Uterus (tissue), 4 donors: ENCODE data around the gene HS6ST3. TPM values are rescaled to one million over a fixed set of nuclear protein-coding genes. Genes with fewer than 3 reads are reported as not detected.
"Not testable (repeated sequence)": the region's sequence is repeated elsewhere in the genome, so short reads cannot be mapped to it uniquely, and the experiment has no call there.

ENCODE experiments used
- DNase-seq, 2 donors: peaks; one replicate each; pipeline ENCODE4 v3.0.0-alpha.2; 2019 to 2020
- H3K27ac ChIP-seq, 2 donors: fragments of 200-600 bp; sonication (generic); 1 replicate in 1 of 2; 2 replicates in 1 of 2; pipeline ENCODE4 v1.5.1; 2016 to 2018
- H3K27me3 ChIP-seq, 2 donors: fragments of 200-600 bp; sonication (generic); one replicate each; pipeline ENCODE4 v1.5.1; 2018 to 2019; ENCODE audit warnings: control low read depth in 1 of 2
- H3K36me3 ChIP-seq, 2 donors: fragments of 200-600 bp; sonication (generic); one replicate each; pipeline ENCODE4 v1.5.1; 2019; ENCODE audit warnings: control low read depth in 1 of 2
- H3K4me1 ChIP-seq, 2 donors: fragments of 200-600 bp; sonication (generic); one replicate each; pipeline ENCODE4 v1.5.1; 2018 to 2019; ENCODE audit warnings: control low read depth in 1 of 2
- H3K4me3 ChIP-seq, 2 donors: fragments of 200-600 bp; sonication (generic); 1 replicate in 1 of 2; 2 replicates in 1 of 2; pipeline ENCODE4 v1.5.1; 2018 to 2019; ENCODE audit warnings: mild to moderate bottlenecking in 1 of 2
- H3K9me3 ChIP-seq, 2 donors: fragments of 200-600 bp; sonication (generic); one replicate each; pipeline ENCODE4 v1.5.1; 2019; ENCODE audit warnings: control low read depth in 1 of 2
- POLR2A ChIP-seq, 2 donors: fragments of 450-650 bp; IDR thresholded peaks; one replicate each; pipeline ENCODE4 v1.6.1; 2016; ENCODE audit warnings: antibody characterized with exemption in 2 of 2, mild to moderate bottlenecking in 1 of 2, moderate library complexity in 1 of 2
- intact Hi-C: fragments of 100-400 bp; cut with DNase I; formaldehyde crosslinking; loops from one replicate; pipeline ENCODE4 v1.15.1; 2023; ENCODE audit warnings: low total_unique reads
- total RNA-seq, 4 donors: library from RNA; depleted of rRNA in 3 of 4; stranded (reverse); fragments of >200 nt in 3 of 4; gene quantifications; one replicate each; pipeline versions ENCODE4 v1.1.0 to v1.2.4, GENCODE V29; 2014 to 2023
- TF ChIP-seq, protein P1 (sequence below), 4 experiments: fragments of 200-600 bp in 2 of 4; fragments of 450-650 bp in 2 of 4; sonication (generic) in 2 of 4; IDR thresholded peaks; one replicate each; pipeline ENCODE4 v1.5.1; 2016 to 2019; ENCODE audit warnings: antibody characterized with exemption in 4 of 4, mild to moderate bottlenecking in 2 of 4, moderate library complexity in 1 of 4
- donor health status: DM: yes; HTN: yes; CAD: no.

Gene HS6ST3
- total RNA-seq, 4 donors from 2014 or later = 1.3 to 8.7 (median 5.3) TPM

DNA sequence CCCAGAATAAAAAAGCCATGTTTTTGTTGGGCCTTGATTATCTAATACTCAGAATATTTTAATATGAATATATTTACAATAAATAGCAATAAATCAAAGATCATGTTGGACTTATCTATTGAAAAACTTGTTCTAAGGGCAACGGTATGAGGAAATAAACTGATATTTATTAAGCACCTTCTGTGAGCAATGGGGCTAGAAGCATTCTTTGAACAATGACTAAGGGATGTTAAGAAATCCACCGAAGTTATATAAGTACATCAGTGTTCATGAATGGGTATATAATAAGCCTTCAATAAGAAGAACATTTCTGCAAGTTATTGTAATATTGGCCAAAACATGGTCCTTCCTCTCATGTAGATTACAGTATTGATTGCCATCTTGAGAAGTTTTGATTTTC, 682.5 kb downstream of the HS6ST3 start:
- no peak for DNase-seq
- no peaks in the 10 kb centered on the region for H3K9me3 ChIP-seq
- H3K4me1 ChIP-seq = no peaks in the 10 kb centered on the region
- H3K27me3 ChIP-seq = no peaks in the 10 kb centered on the region
- intact Hi-C loops = no loop called here
- H3K4me3 ChIP-seq = no peak overlapping the region
- H3K36me3 ChIP-seq = no peaks in the 10 kb centered on the region
- TF ChIP-seq, protein P1, sequence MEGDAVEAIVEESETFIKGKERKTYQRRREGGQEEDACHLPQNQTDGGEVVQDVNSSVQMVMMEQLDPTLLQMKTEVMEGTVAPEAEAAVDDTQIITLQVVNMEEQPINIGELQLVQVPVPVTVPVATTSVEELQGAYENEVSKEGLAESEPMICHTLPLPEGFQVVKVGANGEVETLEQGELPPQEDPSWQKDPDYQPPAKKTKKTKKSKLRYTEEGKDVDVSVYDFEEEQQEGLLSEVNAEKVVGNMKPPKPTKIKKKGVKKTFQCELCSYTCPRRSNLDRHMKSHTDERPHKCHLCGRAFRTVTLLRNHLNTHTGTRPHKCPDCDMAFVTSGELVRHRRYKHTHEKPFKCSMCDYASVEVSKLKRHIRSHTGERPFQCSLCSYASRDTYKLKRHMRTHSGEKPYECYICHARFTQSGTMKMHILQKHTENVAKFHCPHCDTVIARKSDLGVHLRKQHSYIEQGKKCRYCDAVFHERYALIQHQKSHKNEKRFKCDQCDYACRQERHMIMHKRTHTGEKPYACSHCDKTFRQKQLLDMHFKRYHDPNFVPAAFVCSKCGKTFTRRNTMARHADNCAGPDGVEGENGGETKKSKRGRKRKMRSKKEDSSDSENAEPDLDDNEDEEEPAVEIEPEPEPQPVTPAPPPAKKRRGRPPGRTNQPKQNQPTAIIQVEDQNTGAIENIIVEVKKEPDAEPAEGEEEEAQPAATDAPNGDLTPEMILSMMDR (IDR thresholded peaks at IDR 0.05) = no peak
- no peak for TF ChIP-seq POLR2A (IDR thresholded peaks at IDR 0.05)
- no peak overlapping the region for H3K27ac ChIP-seq

DNA sequence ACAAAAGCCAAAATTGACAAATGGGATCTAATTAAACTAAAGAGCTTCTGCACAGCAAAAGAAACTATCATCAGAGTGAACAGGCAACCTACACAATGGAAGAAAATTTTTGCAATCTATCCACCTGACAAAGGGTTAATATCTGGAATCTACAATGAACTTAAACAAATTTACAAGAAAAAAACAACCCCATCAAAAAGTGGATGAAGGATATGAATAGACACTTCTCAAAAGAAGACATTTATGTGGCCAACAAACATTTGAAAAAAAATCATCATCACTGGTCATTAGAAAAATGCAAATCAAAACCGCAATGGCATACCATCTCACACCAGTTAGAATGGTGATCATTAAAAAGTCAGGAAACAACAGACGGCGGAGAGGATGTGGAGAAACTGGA, 688.4 kb downstream of the HS6ST3 start:
- DNase-seq, H3K27me3 ChIP-seq, H3K9me3 ChIP-seq, H3K4me1 ChIP-seq, H3K4me3 ChIP-seq, intact Hi-C loops, H3K27ac ChIP-seq, H3K36me3 ChIP-seq: not testable (repeated sequence)

DNA sequence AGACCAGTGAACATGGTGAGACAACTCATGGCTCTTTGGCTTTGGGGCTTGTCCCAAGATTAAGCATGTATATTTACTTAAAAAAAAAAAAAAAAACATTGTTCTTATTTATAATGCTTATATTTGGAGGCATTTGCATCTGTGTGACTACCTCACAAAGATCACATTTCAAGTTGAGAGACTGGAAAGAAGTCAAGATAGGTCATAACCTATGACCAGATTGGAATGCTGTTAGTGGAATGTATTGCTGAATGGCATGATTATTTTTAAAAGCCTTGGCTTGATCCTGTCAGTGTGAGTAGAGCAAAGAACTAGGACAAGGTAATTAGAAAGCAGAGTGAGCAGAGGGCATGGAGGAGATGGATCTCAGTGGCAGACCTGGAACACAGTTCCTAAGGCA, 689.8 kb downstream of the HS6ST3 start:
- Histone ChIP-seq H3K36me3 (no peaks in the 10 kb centered on the region), H3K27me3 (no peaks in the 10 kb centered on the region), H3K9me3 (no peaks in the 10 kb centered on the region), H3K4me3 (no peak overlapping the region), H3K27ac (no peak overlapping the region), H3K4me1 (no peaks in the 10 kb centered on the region)
- DNase-seq = no peak
- intact Hi-C loops = no loop called here
- no peak for TF ChIP-seq POLR2A (IDR thresholded peaks at IDR 0.05)
- TF ChIP-seq, protein P1 (IDR thresholded peaks at IDR 0.05) = no peak

DNA sequence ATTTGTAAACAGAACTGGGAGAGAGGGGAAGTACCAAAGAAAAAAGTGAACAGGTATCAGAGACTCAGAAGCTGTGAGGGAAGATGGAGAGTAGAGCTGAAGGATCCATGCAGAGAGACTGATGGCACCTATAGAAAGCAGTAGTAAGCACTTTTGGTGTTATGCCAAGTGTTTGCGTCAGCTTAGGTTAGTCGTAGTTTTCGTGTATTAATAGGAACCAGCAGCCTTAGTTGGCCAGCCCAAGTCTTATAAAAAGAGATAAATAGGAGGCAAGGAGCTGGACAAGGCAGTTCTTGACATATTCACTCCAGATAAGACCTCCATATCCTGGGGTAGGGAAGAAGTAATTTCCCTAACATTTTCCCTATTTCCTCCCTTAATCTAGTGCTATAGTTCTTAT, 690.2 kb downstream of the HS6ST3 start:
- Histone ChIP-seq H3K27me3 (no peaks in the 10 kb centered on the region), H3K9me3 (no peaks in the 10 kb centered on the region), H3K4me1 (no peaks in the 10 kb centered on the region), H3K36me3 (no peaks in the 10 kb centered on the region), H3K27ac (no peak overlapping the region), H3K4me3 (no peak overlapping the region)
- intact Hi-C loops = no loop called here
- no peak for DNase-seq
- TF ChIP-seq, protein P1 (IDR thresholded peaks at IDR 0.05) = no peak
- TF ChIP-seq POLR2A (IDR thresholded peaks at IDR 0.05) = no peak

DNA sequence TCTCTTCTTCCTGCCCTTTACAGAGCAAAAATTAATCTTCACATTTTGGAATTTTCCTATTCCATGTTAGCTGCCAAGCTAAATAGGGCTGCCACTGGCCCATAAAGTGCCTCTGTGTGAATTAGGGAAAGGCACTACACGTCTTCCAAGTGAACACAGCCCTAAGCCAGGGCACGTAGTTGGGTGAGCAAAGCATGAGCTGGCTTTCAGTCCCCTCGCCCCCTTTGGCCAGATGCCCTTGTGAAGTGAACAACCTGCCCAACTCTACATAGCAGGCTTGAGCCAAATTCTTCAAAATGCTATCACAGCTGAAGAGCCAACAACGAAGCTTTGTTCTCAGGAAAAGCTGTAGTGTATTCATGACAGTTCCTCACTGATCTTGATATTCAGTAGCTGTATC, 691.2 kb downstream of the HS6ST3 start:
- H3K27ac ChIP-seq = no peak overlapping the region
- intact Hi-C loops = no loop called here
- no peaks in the 10 kb centered on the region for H3K36me3 ChIP-seq
- no peak for DNase-seq
- no peak overlapping the region for H3K4me3 ChIP-seq
- H3K27me3 ChIP-seq = no peaks in the 10 kb centered on the region
- H3K4me1 ChIP-seq = no peaks in the 10 kb centered on the region
- TF ChIP-seq, protein P1 (IDR thresholded peaks at IDR 0.05) = no peak
- TF ChIP-seq POLR2A (IDR thresholded peaks at IDR 0.05) = no peak
- H3K9me3 ChIP-seq = no peaks in the 10 kb centered on the region

DNA sequence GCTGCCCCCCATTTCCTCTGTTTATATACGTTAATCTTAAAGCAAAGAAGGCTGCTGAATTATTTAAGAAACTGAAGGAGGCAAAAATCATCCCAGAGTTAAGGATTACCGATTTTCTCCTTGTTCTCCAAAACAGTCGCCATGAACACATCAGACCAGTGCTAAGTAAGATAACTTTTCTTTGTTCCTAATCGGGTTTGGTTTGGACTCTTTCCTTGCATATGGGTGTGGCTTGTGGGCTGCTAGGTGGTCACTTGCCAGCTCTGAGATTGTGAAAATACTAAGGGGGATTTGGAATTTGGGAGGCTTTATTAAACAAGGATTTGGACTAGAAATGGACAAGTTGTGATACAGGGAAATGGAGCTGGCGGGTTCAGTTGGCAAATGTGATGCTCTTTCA, 692.3 kb downstream of the HS6ST3 start:
- Histone ChIP-seq H3K4me1 (no peaks in the 10 kb centered on the region), H3K27me3 (no peaks in the 10 kb centered on the region), H3K9me3 (no peaks in the 10 kb centered on the region), H3K4me3 (no peak overlapping the region), H3K27ac (no peak overlapping the region), H3K36me3 (no peaks in the 10 kb centered on the region)
- intact Hi-C loops = no loop called here
- TF ChIP-seq, protein P1 (IDR thresholded peaks at IDR 0.05) = no peak
- TF ChIP-seq POLR2A (IDR thresholded peaks at IDR 0.05) = no peak
- no peak for DNase-seq
